Hippocampal formation (tissue), 2 donors: ENCODE data around the gene SIGMAR1.

Source experiments
- DNase-seq, 2 donors: peaks; one replicate each; lab custom pipeline; 2025; lab: John Stamatoyannopoulos, UW

SIGMAR1 gene

DNA sequence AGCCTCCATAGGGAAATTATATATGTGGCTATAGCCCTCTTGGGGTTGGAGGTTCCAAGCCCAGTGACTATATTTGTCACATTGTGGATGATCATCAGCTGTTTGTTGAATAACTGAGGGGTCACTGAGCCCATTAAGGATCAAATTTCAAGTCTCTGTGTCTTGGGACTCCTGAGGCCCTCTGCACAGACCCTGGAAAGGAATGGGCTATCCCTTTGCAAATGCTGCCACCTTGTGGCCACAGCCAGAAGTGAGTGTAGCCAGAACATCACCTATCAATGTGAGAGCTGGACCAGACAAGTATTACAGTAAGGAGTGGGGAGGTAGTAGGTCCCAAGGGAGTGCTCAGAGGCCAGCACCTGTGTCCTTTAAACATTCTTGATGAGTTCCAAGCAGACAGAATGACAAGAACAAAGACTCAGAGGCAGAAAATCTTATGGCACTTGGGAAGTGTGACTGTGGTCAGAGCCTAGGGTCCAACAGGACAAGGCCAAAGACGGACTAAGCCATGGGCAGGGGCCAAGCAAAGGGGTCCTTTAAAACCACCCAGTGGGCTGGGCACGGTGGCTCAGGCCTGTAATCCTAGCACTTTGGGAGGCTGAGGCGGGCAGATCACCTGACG lies 33.9 kb downstream of the SIGMAR1 start:
- DNase-seq: peak; percentile 30 to 80

DNA sequence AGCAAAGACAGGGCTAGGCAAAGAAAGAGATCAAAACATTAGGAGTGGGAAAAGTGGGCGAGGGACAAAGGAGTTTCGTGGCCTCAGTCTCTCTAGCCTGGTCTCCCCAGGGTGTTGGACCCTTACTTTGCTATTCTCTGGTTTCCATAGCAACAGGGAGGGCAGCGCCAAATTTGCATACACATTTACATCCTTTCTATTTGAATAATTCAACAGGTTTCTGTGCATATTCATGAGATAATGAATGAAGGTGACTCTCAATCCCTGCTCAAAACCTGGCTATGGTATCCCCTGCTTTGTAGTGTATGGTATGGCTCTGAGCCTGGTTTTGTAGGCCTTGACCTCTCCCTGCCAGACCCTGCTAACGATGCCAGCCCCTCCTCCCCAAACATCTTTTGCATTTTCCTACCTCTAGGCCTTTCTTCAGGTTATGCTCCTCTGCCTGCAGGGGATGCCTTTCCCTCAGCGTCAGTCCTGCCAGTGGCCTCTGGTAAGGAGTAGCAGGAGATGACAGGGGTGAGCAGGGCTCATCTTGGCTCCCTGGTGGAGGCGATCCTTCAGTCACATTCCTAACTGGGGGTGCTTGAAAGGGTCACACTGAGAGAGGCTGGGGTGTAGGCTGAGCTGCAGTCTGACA lies 35.5 kb downstream of the SIGMAR1 start:
- no peak for DNase-seq

DNA sequence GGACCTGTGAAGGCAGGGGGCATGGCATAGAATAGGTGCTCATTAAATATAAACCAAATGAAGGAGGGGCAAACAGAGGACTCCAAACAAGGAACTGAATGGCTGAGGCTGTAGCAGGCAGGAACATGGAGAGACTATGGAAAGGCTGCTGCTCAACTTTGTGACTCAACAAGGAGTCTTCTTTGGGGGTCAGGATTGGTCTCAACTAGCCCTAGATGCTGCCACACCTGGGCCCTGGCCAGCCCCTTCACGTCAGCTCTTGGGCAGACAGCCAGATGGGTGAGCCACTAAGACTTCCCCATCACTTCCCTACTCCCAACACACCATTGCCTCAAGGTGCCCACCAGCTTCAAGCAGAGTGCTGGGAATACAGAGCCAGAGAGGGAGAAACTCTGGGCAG lies 36.7 kb downstream of the SIGMAR1 start:
- no peak for DNase-seq

DNA sequence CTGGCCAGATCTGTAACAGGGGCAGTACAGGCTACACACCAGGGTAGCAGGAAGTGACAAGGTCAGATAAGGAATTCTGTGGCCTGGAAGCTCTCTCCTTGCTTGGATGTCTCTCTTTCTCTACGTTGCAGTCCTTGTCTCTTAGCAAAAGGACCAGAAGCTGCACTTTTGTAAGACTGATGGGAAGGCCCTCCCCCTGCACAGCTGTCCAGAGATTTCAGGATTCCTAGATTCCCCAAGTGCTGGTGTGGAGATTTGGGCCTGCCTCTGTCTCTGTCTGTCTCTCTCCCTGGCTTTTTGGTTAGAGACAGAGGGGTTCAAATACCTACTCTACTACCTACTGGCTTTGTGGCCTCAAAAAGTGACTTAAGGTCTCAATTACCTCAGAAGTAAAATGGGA lies 38.0 kb downstream of the SIGMAR1 start:
- no peak for DNase-seq

DNA sequence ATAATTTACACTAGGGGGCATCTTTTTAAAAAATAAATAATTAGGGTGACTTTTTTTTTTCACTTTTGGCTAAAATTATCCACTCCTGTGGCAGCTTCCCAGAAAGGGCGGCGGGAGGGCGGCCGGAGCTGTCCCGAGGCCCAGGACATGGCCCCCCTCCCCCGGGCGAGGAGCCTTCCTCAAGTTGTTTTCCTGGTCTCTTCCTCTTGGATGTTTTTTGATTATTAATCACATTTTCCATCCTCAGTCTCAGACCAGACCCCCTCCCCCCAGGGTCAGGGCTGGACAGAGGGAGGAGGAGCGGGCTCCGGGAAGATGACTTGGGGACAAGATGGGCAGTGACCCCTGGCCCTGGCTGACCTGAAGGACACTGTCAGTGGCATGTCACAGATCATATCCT lies 43.4 kb downstream of the SIGMAR1 start:
- no peak for DNase-seq

DNA sequence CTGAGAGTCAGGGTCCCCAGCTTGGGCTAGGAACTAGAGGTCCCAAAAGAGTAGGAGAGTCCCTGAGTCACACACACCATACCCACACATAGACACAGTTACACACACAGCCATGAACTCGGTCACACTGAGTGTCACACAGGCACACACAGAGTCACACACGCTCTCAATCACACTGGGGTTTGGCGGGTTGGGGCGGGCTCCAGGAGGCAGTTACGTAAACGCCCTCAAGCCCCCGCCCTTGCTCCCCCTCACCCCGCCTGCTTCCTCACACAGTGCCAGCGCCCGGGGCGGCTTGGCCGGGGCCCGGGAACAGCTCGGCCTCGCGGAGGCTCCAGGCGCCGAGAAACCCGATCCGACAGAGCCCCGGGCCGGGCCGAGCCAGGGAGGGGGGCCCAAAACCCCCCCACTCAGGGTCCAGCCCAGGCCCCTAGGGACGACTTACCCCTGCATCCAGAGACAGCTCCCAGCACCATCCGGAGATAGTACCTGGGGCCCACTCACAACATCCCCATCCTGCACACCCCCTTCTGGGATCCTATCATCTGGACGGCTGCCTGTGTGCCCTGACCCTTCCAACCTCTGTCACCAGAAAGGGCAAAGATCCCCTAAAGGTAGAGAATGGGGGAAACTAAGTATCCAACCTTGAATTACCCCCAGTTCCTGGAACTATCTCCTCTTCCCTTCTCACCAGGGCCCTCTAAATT lies 44.5 kb downstream of the SIGMAR1 start:
- peak; percentile 38 to 46 for DNase-seq

DNA sequence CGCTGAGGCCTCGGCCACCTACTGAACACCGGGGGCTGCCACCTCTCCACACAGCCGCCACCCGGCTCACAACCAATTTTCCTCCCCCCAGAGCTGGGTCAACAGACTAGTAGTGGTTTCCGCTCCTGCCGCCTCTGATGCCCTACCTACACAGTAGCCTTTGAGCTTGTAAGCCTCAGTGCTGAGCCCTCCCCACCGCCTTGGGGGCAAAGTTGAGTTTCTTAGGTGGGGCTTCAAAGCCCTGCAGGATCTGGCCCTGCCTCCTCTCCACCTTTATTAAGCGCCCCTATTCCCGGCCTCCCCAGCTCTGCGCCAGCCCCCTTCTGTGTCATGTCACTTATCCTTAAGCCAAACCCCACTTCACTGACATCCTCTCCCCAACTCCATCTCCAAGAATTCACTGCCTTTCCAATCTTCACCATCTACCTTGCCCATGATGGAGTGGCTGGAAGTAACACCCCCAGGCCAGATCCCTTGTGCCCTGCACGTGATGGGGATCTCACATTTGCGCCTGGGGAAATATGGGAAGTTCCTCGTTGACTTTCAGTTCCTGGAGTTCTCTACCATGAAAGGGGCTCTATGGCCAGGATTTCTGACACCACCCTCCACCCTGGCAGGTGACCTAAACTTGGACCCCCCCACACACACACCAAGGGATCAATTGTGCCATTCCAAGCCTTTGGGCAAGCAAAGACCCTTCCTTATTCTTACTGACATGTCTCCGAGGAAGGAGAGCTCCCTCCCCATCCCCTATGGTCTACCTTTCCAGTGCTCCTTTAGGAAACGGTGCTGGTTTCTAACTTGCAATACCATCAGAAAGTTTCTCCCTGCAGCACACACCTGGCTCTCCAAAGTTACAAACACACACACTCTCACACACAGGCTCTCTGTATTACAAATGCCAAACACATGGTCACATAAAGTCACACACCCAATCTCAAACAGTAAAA lies 45.4 kb downstream of the SIGMAR1 start:
- DNase-seq: no peak

DNA sequence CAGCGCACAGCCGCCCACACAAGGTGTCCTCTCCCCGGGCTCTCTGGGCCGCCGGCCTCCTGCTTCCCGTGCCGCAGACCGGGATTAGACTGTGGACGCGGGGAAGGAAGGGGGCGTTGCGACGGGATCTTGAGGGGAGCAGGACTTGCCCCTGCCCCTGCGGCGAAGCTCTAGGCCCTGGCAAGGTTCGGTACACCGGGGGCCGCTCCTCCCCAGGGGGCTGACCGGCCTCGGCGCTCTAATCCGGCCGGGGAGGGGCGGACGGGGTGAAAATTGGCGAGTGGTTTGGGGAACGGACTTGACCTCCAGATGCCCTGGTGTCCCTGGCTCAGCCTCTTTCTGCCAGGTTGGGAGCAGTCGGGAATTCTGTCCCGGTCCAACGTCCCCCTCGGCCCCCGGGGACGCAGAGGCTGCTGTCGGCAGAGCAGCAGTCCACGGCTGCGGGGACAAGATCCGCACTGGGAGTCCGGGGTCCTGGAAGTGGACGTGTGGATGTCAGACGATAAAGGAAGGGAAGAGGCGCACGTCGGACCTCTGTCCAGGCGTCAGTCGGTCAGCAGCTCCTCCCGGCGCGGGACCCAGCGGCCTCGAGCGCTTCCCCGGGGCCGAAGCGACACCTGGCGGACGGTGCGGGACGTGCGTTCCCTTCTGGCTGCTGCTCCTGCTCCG lies 46.2 kb downstream of the SIGMAR1 start:
- peak; percentile 57 to 80 for DNase-seq

DNA sequence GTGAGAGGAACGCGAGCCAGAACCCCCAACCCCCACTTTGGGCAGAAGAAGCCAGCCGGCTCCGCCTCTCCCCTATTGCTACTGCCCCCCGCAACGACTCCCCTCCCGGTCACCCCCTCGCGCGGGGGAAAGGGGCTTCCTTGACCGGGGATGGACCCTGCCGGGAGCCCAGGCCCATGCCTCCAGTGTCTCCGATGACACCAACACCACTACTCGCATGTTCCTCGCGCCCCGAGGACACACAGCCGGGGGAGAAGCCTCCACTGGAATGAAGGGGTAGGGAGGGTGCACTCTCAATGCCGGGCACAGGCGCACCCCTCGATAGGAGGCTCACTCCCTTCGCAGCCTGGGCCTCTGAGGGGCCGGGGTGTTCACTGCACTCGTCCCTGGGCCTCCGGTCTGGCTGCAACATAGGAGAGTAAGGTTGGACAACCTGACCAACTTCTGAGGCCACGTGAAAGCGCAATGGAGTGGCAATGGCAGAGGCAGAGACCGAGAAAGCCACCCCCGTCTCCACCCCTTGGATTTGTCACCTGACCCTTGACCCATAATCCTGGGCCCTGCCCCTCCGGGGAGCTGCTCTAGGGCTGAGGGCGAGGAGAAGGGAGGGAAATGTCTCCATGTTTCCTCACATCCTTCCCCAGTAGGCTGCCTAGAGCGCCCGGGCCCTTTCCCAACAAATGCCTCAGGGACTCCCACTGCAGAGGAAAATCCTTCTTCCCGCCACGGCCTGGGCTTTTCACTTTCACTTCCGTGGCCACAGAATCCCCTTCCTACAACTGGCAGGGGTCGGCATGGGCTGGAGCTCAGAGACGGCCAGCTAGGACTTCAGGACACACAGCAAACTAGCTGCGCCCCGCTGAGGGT lies 47.0 kb downstream of the SIGMAR1 start:
- DNase-seq: no peak

DNA sequence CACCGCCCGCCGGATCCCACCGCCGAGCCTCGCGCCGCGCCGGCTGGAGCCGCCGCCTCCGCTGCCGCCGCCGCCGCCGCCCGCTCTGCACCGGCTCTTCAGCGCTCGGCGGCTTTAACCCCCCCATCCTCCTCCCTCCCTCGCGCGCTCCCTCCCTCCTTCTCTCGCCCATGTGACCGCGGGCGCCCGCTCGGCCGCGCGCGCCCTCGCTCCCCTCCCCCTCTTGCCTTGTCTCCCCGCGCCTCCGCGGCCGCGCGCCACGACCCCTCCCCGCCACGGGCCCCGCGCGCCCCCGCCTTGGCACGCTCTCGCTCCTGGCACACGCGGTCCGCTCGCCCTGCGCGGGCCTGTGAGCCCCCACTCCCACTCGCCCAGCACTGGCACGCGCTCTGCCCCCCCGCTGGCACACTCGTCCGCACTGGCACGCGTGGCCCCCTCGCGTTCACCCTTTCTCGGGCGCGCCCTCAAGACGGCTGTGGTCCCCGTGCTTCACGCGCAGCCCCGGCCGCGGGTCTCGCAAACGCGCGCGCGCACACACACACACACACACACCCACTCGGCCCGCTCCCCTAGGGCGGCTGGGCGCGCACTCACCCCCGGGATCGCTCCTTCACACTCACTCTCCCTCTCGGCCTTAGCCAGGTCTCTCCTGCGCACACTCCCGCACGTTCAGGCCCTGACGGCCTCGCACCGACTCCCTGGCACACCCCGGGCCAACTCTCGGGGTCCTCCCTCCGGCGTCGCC lies 47.8 kb downstream of the SIGMAR1 start, which contains the start of gene CNTFR:
Gene CNTFR, minus strand, starts transcription at position 89 of the 745 bp plus-strand sequence. CDS start 20,743 bp downstream, outside the sequence.
- peak; percentile 54 for DNase-seq

DNA sequence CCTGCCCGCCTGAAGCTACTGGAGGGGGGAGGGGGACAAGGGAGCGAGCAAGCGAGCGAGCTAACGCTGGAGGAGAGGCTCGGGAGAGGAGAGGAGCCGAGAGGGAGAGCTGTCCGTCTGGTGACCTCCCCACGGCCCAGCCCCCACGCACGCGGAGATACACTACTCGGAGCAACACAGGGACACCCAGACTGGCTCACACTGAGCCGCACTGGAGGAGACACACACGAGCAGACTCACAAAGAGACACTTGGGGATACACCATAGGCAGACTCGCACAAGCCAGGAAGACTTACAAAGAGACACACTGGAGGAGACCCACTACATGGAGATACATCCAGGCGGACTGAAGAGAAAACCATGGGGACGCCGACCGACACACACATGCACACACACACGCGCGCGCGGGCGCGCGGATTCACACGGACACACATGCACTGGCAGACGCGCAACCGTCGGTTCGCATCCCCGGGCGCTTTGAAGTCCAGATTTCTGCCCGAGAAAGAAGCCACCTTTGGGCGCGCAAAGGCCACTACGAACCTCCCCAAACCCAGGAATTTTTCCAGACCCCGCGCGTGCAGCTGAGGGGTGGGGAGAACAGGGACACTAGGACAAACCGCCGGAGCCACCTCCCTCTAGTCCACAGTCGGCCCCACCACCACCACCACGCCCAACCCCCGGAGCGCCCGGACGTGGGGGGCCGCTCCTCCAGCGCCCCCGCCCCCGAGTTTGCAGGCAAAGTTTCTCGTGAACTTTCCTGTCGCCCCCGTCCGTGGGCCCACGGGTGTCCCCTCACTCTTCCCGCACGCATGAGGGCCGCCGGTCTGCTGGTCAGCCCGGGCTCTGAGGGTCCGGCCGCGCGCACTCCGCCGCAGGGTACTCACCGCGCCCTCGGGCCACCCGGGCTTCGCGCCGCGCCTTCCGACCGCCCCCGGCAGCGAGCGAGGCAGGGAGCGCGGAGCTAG lies 48.6 kb downstream of the SIGMAR1 start:
- DNase-seq: no peak

DNA sequence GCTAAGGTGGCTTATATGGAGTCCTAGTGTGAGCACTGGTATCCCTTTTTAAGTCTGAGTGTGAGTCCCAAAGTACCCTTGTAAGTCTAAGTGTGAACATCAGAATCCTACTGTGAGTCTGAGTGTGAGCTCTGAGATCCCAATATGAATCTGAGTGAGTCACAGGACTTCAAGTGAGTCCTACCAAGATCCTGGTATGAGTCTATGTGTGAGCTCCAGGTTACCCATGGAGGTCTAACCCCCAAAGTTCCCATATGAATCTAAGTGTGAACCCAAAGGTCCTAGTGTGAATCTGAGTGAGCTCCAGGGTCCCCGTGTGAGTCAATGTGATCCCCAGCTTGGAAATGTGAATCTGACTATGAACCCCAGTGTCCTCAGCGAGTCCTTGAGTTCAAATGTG lies 50.3 kb downstream of the SIGMAR1 start:
- DNase-seq: no peak

DNA sequence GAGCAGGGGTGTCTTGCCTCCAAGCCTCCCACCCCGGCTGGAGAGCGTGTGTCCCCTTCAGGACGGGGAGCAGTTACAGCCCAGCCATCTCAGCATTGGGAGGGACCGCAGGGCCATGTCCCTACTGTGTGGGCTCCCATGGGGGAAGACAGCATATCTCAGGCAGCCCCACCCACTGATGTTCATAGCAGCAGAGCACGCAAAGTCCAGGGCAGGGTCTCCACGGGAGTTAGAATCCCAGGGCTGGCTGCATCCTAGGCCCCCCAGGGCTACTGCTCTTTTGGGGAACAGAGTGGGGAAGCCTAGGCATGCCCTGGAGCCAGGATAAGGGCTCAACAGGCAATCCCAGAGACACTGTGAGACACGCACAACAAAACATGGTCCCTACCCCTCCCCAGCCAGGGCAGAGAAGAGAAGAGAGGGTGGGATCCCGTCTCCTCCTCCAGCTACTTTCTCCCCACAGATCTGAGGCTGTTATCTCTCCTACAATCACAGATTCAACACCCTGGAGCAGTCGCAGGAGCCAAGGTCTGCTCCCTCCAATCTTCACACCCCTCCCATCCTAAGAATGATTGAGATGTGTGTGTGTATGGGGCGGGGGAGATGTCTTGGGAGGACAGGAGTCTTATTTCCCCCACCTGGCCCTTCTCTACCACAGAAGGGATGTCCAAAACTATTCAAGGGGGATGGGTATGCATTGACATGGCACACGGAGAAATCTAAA lies 51.5 kb downstream of the SIGMAR1 start:
- DNase-seq: no peak

DNA sequence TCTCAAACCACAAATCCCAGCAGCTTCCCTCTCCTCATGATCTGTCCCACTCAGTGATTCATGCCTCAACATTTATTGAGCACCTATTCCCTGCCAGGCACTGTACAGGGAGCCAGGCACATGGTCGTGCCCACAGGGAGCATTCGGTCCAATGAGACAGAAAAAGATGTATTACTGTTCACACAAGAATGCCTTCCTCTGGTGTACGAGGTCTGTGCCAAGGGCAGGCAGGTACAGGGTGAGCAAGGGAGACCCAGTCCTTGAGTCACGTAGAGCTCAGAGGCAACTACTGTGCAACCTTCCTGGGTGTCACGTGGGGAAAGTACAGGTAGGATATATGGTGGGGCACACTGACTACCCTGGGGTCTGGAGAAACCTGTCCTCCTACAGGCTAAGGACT lies 52.6 kb downstream of the SIGMAR1 start:
- DNase-seq: no peak
